ENCODE results near the gene ITK.
A peak's percentile ranks its signal among the peaks of the same experiment; 100 is the strongest.
"Not testable (repeated sequence)": the region's sequence is repeated elsewhere in the genome, so short reads cannot be mapped to it uniquely, and the experiment has no call there.

Gene ITK

GRCh38 chr5:157212307-157212706 lies 31.7 kb downstream of the ITK start:
- no peak for DNase-seq (ENCODE audit: low spot score)

GRCh38 chr5:157213527-157214243 lies 33.0 kb downstream of the ITK start:
- DNase-seq (ENCODE audit: low spot score): no peak

- no peak for DNase-seq (ENCODE audit: low spot score)
These were observed 33.8 kb downstream of the ITK start for GRCh38 chr5:157214415-157214814.

GRCh38 chr5:157214861-157215513 lies 34.3 kb downstream of the ITK start:
- DNase-seq (ENCODE audit: low spot score): no peak

- DNase-seq (ENCODE audit: low spot score): no peak
These were observed 35.0 kb downstream of the ITK start for GRCh38 chr5:157215514-157216167.

GRCh38 chr5:157216391-157217142 lies 35.9 kb downstream of the ITK start:
- no peak for DNase-seq (ENCODE audit: low spot score)

GRCh38 chr5:157217289-157218024 lies 36.8 kb downstream of the ITK start:
- DNase-seq (ENCODE audit: low spot score): no peak

GRCh38 chr5:157219491-157220271 lies 39.0 kb downstream of the ITK start:
- no peak for DNase-seq (ENCODE audit: low spot score)

GRCh38 chr5:157221959-157222358 lies 41.3 kb downstream of the ITK start:
- DNase-seq (ENCODE audit: low spot score): no peak

GRCh38 chr5:157222506-157223230 lies 42.0 kb downstream of the ITK start:
- peak; percentile 60 for DNase-seq (ENCODE audit: low spot score)

GRCh38 chr5:157225469-157226422 lies 45.1 kb downstream of the ITK start:
- DNase-seq (ENCODE audit: low spot score): no peak

- no peak for DNase-seq (ENCODE audit: low spot score)
These were observed 50.0 kb downstream of the ITK start for GRCh38 chr5:157230610-157231009.

- no peak for DNase-seq (ENCODE audit: low spot score)
These were observed 52.1 kb downstream of the ITK start for GRCh38 chr5:157232706-157233105.

- no peak for DNase-seq (ENCODE audit: low spot score)
These were observed 52.9 kb downstream of the ITK start for GRCh38 chr5:157233515-157233914.

GRCh38 chr5:157236423-157236822 lies 55.8 kb downstream of the ITK start:
- DNase-seq (ENCODE audit: low spot score): no peak

- DNase-seq (ENCODE audit: low spot score): no peak
These were observed 60.8 kb downstream of the ITK start for GRCh38 chr5:157241483-157241882.

- not testable (repeated sequence) for DNase-seq (ENCODE audit: low spot score)
These were observed 64.1 kb downstream of the ITK start for GRCh38 chr5:157244704-157245103.

- peak; percentile 33 for DNase-seq (ENCODE audit: low spot score)
These were observed 64.8 kb downstream of the ITK start for GRCh38 chr5:157245476-157245875.

- no peak for DNase-seq (ENCODE audit: low spot score)
These were observed 65.2 kb downstream of the ITK start for GRCh38 chr5:157245886-157246285.

Measured in SW480 (cell line).